Cerebellar cortex (tissue), 1 donor: ENCODE measurements around the gene CCND2.
"Not testable (repeated sequence)": the region's sequence is repeated elsewhere in the genome, so short reads cannot be mapped to it uniquely, and the experiment has no call there.

Experiments
- DNase-seq: peaks from one replicate; pipeline ENCODE4 v3.0.0-alpha.2; 2015; ENCODE audit warnings: low spot score

The CCND2 gene

GRCh38 chr12:4273652-4274395 is at the start of gene CCND2:
TSS of gene CCND2 (plus strand) at chr12:4273762. CDS start at chr12:4274041, 279 bp downstream.
- DNase-seq = peak; percentile 88

GRCh38 chr12:4224206-4224889 is 49.2 kb upstream of the CCND2 start:
- no peak for DNase-seq

GRCh38 chr12:4225571-4225970 is 48.0 kb upstream of the CCND2 start:
- no peak for DNase-seq

- DNase-seq = no peak
Measured at GRCh38 chr12:4227046-4227445, 46.5 kb upstream of the CCND2 start.

GRCh38 chr12:4228122-4228580 is 45.4 kb upstream of the CCND2 start:
- peak; percentile 9 for DNase-seq

GRCh38 chr12:4230526-4230925 is 43.0 kb upstream of the CCND2 start:
- no peak for DNase-seq

- no peak for DNase-seq
Measured at GRCh38 chr12:4238577-4238976, 35.0 kb upstream of the CCND2 start.

- no peak for DNase-seq
Measured at GRCh38 chr12:4239746-4240145, 33.8 kb upstream of the CCND2 start.

GRCh38 chr12:4240161-4240783 is 33.3 kb upstream of the CCND2 start:
- no peak for DNase-seq

- no peak for DNase-seq
Measured at GRCh38 chr12:4240981-4241380, 32.6 kb upstream of the CCND2 start.

- DNase-seq = no peak
Measured at GRCh38 chr12:4241592-4241991, 32.0 kb upstream of the CCND2 start.

GRCh38 chr12:4242595-4242994 is 31.0 kb upstream of the CCND2 start:
- DNase-seq = no peak

GRCh38 chr12:4243091-4243490 is 30.5 kb upstream of the CCND2 start:
- no peak for DNase-seq

- DNase-seq = not testable (repeated sequence)
Measured at GRCh38 chr12:4243491-4244100, 30.0 kb upstream of the CCND2 start.

GRCh38 chr12:4244868-4245267 is 28.7 kb upstream of the CCND2 start:
- DNase-seq = no peak

GRCh38 chr12:4245446-4245845 is 28.1 kb upstream of the CCND2 start:
- DNase-seq = no peak

GRCh38 chr12:4246116-4246515 is 27.4 kb upstream of the CCND2 start:
- DNase-seq = no peak

GRCh38 chr12:4250691-4251090 is 22.9 kb upstream of the CCND2 start:
- no peak for DNase-seq

GRCh38 chr12:4251216-4251891 is 22.2 kb upstream of the CCND2 start:
- no peak for DNase-seq

- no peak for DNase-seq
Measured at GRCh38 chr12:4251967-4252366, 21.6 kb upstream of the CCND2 start.

GRCh38 chr12:4252601-4253000 is 21.0 kb upstream of the CCND2 start:
- DNase-seq = no peak
